Smooth muscle cell (in vitro differentiated cells): ENCODE measurements around the gene ZMYM2. TPM values are rescaled to one million over a fixed set of nuclear protein-coding genes. Genes with fewer than 3 reads are reported as not detected.

Experiments used
- DNase-seq: peaks from one replicate; lab custom pipeline; 2025; ENCODE audit not compliant: unreplicated experiment; lab: John Stamatoyannopoulos, UW
- H2AFZ ChIP-seq: fragments of 200-600 bp; sonication (generic); 2 replicates; pipeline ENCODE4 v1.6.0; 2016; ENCODE audit warnings: antibody characterized with exemption, low read depth, mild to moderate bottlenecking
- H3F3A ChIP-seq: fragments of 200-600 bp; sonication (generic); 2 replicates; pipeline ENCODE4 v1.6.0; 2017; ENCODE audit warnings: antibody characterized with exemption, low read depth
- H3K27ac ChIP-seq: fragments of 200-600 bp; sonication (generic); 2 replicates; pipeline ENCODE4 v1.5.1; 2016; ENCODE audit warnings: low read depth, mild to moderate bottlenecking
- H3K27me3 ChIP-seq: fragments of 200-600 bp; sonication (generic); 2 replicates; pipeline ENCODE4 v1.6.1; 2016; ENCODE audit warnings: low read depth, mild to moderate bottlenecking
- H3K36me3 ChIP-seq: fragments of 200-600 bp; sonication (generic); 2 replicates; pipeline ENCODE4 v1.5.1; 2016; ENCODE audit warnings: low read depth
- H3K4me1 ChIP-seq: fragments of 200-600 bp; sonication (generic); 2 replicates; pipeline ENCODE4 v1.5.1; 2016; ENCODE audit warnings: low read depth
- H3K4me2 ChIP-seq: fragments of 200-600 bp; sonication (generic); 2 replicates; pipeline ENCODE4 v1.6.0; 2016; ENCODE audit warnings: mild to moderate bottlenecking
- H3K4me3 ChIP-seq: fragments of 200-600 bp; sonication (generic); 2 replicates; pipeline ENCODE4 v1.5.1; 2016; ENCODE audit warnings: mild to moderate bottlenecking
- H3K79me2 ChIP-seq: fragments of 200-600 bp; sonication (generic); 2 replicates; pipeline ENCODE4 v1.6.0; 2016; ENCODE audit warnings: low read depth, mild to moderate bottlenecking
- H3K9ac ChIP-seq: fragments of 200-600 bp; sonication (generic); 2 replicates; pipeline ENCODE4 v1.6.0; 2016; ENCODE audit warnings: low read depth
- H3K9me3 ChIP-seq: fragments of 200-600 bp; sonication (generic); replicated peaks from 2 replicates; pipeline ENCODE4 v1.5.1; 2016; ENCODE audit warnings: low read depth
- H4K20me1 ChIP-seq: fragments of 200-600 bp; sonication (generic); 2 replicates; pipeline ENCODE4 v1.6.0; 2016; ENCODE audit warnings: low read depth
- CTCF ChIP-seq: fragments of 200-600 bp; sonication (generic); IDR thresholded peaks from 2 replicates; pipeline ENCODE4 v1.5.1; 2017; ENCODE audit warnings: borderline replicate concordance, mild to moderate bottlenecking, antibody characterized with exemption; ENCODE audit not compliant: insufficient read depth, poor library complexity, severe bottlenecking
- WGBS: methylation state at CpG from one replicate; pipeline ENCODE4 v1.1.7; 2016; ENCODE audit warnings: low lambda C conversion rate; 5-methylcytosine and 5-hydroxymethylcytosine counted together
- polyA plus RNA-seq: library from polyadenylated mRNA; unstranded; fragments of >200 nt; fragmentation: Nextera tagmentation; extraction: Ambion mirVana; gene quantifications from 2 replicates; pipeline ENCODE4 v1.2.1, GENCODE V29; 2016
- total RNA-seq: library from RNA; depleted of rRNA; stranded (reverse); fragments of >200 nt; gene quantifications from 2 replicates; pipeline ENCODE4 v1.2.3, GENCODE V29; 2014

The ZMYM2 gene
- total and polyA plus RNA-seq, 2 experiments from 2014 or later, result 29.9 to 107 TPM

- H3K9ac ChIP-seq, result no peak overlapping the region
- WGBS, result 62% methylated on average over 3 of the region's 3 CpGs
- DNase-seq, result no peak
- peaks cover 33% of the 10 kb centered on the region for H4K20me1 ChIP-seq
- peak overlapping the region; percentile 17 for H3K4me2 ChIP-seq
- peaks cover 42% of the 10 kb centered on the region for H3K36me3 ChIP-seq
- H2AFZ ChIP-seq, result no peak overlapping the region
- no peaks in the 10 kb centered on the region for H3K27me3 ChIP-seq
- no peaks in the 10 kb centered on the region for H3K4me1 ChIP-seq
- TF ChIP-seq CTCF, result no peak
- peaks cover 29% of the 10 kb centered on the region for H3F3A ChIP-seq
- H3K27ac ChIP-seq, result peak overlapping the region; percentile 26
- H3K79me2 ChIP-seq, result peaks cover 3% of the 10 kb centered on the region
- H3K4me3 ChIP-seq, result no peak overlapping the region
- H3K9me3 ChIP-seq, result no peaks in the 10 kb centered on the region
Measured at GRCh38 chr13:20069956-20070355, 111.4 kb downstream of the ZMYM2 start.

GRCh38 chr13:20073775-20074174 lies 115.2 kb downstream of the ZMYM2 start:
- Histone ChIP-seq H3F3A (peaks cover 10% of the 10 kb centered on the region), H3K4me2 (peak overlapping the region; percentile 1), H3K79me2 (peaks cover 3% of the 10 kb centered on the region), H2AFZ (no peak overlapping the region), H3K9ac (no peak overlapping the region), H3K4me3 (no peak overlapping the region), H4K20me1 (peaks cover 19% of the 10 kb centered on the region), H3K27me3 (no peaks in the 10 kb centered on the region), H3K4me1 (peaks cover 3% of the 10 kb centered on the region), H3K36me3 (peaks cover 11% of the 10 kb centered on the region), H3K27ac (no peak overlapping the region), H3K9me3 (no peaks in the 10 kb centered on the region)
- DNase-seq, result no peak
- TF ChIP-seq CTCF, result no peak
- 35% methylated on average over 2 of the region's 2 CpGs for WGBS

GRCh38 chr13:20074966-20075365 lies 116.4 kb downstream of the ZMYM2 start:
- Histone ChIP-seq H3K79me2 (peaks cover 6% of the 10 kb centered on the region), H3K27me3 (no peaks in the 10 kb centered on the region), H3K4me1 (peaks cover 3% of the 10 kb centered on the region), H3K4me3 (no peak overlapping the region), H3K9ac (no peak overlapping the region), H4K20me1 (peaks cover 18% of the 10 kb centered on the region), H3F3A (peaks cover 5% of the 10 kb centered on the region), H3K36me3 (peaks cover 4% of the 10 kb centered on the region), H3K27ac (peak overlapping the region; percentile 75), H2AFZ (no peak overlapping the region), H3K9me3 (no peaks in the 10 kb centered on the region), H3K4me2 (peak overlapping the region; percentile 55)
- WGBS, result 29% methylated on average over 1 of the region's 1 CpG
- no peak for TF ChIP-seq CTCF
- DNase-seq, result no peak

GRCh38 chr13:20077086-20077485 lies 118.6 kb downstream of the ZMYM2 start:
- Histone ChIP-seq H4K20me1 (peaks cover 21% of the 10 kb centered on the region), H3K4me3 (no peak overlapping the region), H3K36me3 (peaks cover 5% of the 10 kb centered on the region), H2AFZ (no peak overlapping the region), H3K9ac (no peak overlapping the region), H3K79me2 (peaks cover 6% of the 10 kb centered on the region), H3K27ac (peak overlapping the region; percentile 75), H3K4me1 (peaks cover 3% of the 10 kb centered on the region), H3K9me3 (no peaks in the 10 kb centered on the region), H3K27me3 (no peaks in the 10 kb centered on the region), H3K4me2 (peak overlapping the region; percentile 55), H3F3A (no peaks in the 10 kb centered on the region)
- WGBS, result 54% methylated on average over 2 of the region's 2 CpGs
- DNase-seq, result no peak
- TF ChIP-seq CTCF, result no peak
